HEK293 (cell line): Measurements from ENCODE around the gene LRRC27.

Experiments
- CTCF ChIA-PET: fragments of 350-600 bp; formaldehyde crosslinking; extraction: SDS; loops from one replicate; lab custom pipeline; 2021; ENCODE audit warnings: antibody characterized with exemption; lab: Yijun Ruan, JAX
- POLR2A ChIA-PET: fragments of 300-600 bp; formaldehyde crosslinking; extraction: SDS; loops from one replicate; lab custom pipeline; 2020; ENCODE audit warnings: antibody characterized with exemption, inconsistent platforms; lab: Yijun Ruan, JAX
- H3K27ac ChIP-seq: fragments of 200-500 bp; sonication (Bioruptor generic); 2 replicates; pipeline ENCODE4 v1.5.1; 2014; ENCODE audit warnings: low read depth, low read length, control low read depth, inconsistent platforms; ENCODE audit errors: extremely low read depth
- H3K36me3 ChIP-seq, 2 experiments: fragments of 200-500 bp in 1 of 2; sonication (Bioruptor generic) in 1 of 2; 1 replicate in 1 of 2; 2 replicates in 1 of 2; pipeline ENCODE4 v1.5.1; 2014 to 2017; ENCODE audit warnings: inconsistent platforms in 2 of 2, low read length in 2 of 2; ENCODE audit not compliant: control insufficient read depth in 2 of 2, insufficient read depth in 1 of 2
- H3K4me1 ChIP-seq: fragments of 200-500 bp; sonication (Bioruptor generic); 2 replicates; pipeline ENCODE4 v1.5.1; 2014; ENCODE audit warnings: mild to moderate bottlenecking, low read length, inconsistent platforms; ENCODE audit not compliant: control insufficient read depth, insufficient read depth
- H3K4me3 ChIP-seq: 2 replicates; pipeline ENCODE4 v1.5.1; 2011; ENCODE audit warnings: low read depth, mild to moderate bottlenecking, control low read depth, low read length, moderate library complexity
- H3K9me3 ChIP-seq: fragments of 200-500 bp; sonication (Bioruptor generic); 2 replicates; pipeline ENCODE4 v1.5.1; 2014; ENCODE audit warnings: low read depth, low read length, inconsistent platforms; ENCODE audit not compliant: control insufficient read depth, insufficient read depth
- GFI1B ChIP-seq: fragments of 450-650 bp; formaldehyde crosslinking; IDR thresholded peaks from 2 replicates; pipeline ENCODE4 v1.5.1; 2016; ENCODE audit warnings: missing biosample characterization, missing genetic modification characterization
- GLIS2 ChIP-seq: fragments of 450-650 bp; formaldehyde crosslinking; IDR thresholded peaks from 2 replicates; pipeline ENCODE4 v1.5.1; 2016; ENCODE audit warnings: missing biosample characterization, missing genetic modification characterization
- HOXD13 ChIP-seq: sonication (generic); formaldehyde crosslinking; IDR thresholded peaks from 2 replicates; pipeline ENCODE4 v1.8.0; 2022; ENCODE audit warnings: missing genetic modification reagents, borderline replicate concordance
- KLF1 ChIP-seq: fragments of 450-650 bp; formaldehyde crosslinking; IDR thresholded peaks from 2 replicates; pipeline ENCODE4 v1.5.1; 2016; ENCODE audit warnings: missing biosample characterization, missing genetic modification characterization
- KLF17 ChIP-seq: fragments of 450-650 bp; formaldehyde crosslinking; IDR thresholded peaks from 2 replicates; pipeline ENCODE4 v1.5.1; 2016; ENCODE audit warnings: missing biosample characterization, missing genetic modification characterization
- KLF9 ChIP-seq: fragments of 450-650 bp; formaldehyde crosslinking; IDR thresholded peaks from 2 replicates; pipeline ENCODE4 v1.5.1; 2016; ENCODE audit warnings: missing biosample characterization, missing genetic modification characterization, low read depth
- OSR2 ChIP-seq: fragments of 450-650 bp; formaldehyde crosslinking; IDR thresholded peaks from 2 replicates; pipeline ENCODE4 v1.5.1; 2016; ENCODE audit warnings: missing biosample characterization, missing genetic modification characterization
- SETDB1 ChIP-seq: IDR thresholded peaks from one replicate; pipeline ENCODE4 v1.6.1; 2017; ENCODE audit warnings: mild to moderate bottlenecking, low read length, moderate library complexity, mixed read lengths; ENCODE audit not compliant: insufficient read length
- ZIC2 ChIP-seq: fragments of 450-650 bp; formaldehyde crosslinking; IDR thresholded peaks from 2 replicates; pipeline ENCODE4 v1.5.1; 2016; ENCODE audit warnings: missing biosample characterization, missing genetic modification characterization
- ZNF148 ChIP-seq: fragments of 450-650 bp; formaldehyde crosslinking; IDR thresholded peaks from 2 replicates; pipeline ENCODE4 v1.5.0; 2017; ENCODE audit warnings: missing biosample characterization, missing genetic modification characterization, borderline replicate concordance
- ZNF23 ChIP-seq: fragments of 450-650 bp; formaldehyde crosslinking; IDR thresholded peaks from 2 replicates; pipeline ENCODE4 v1.5.1; 2016; ENCODE audit warnings: missing biosample characterization, missing genetic modification characterization, borderline replicate concordance
- ZNF449 ChIP-seq: fragments of 450-650 bp; formaldehyde crosslinking; IDR thresholded peaks from 2 replicates; pipeline ENCODE4 v1.5.1; 2017; ENCODE audit warnings: missing biosample characterization, mild to moderate bottlenecking, missing genetic modification characterization, moderate library complexity
- ZNF518A ChIP-seq: fragments of 450-650 bp; formaldehyde crosslinking; conservative IDR thresholded peaks from 2 replicates; pipeline ENCODE4 v1.5.1; 2016; ENCODE audit warnings: low read depth, missing biosample characterization, missing genetic modification characterization
- ZNF529 ChIP-seq: fragments of 450-650 bp; formaldehyde crosslinking; IDR thresholded peaks from 2 replicates; pipeline ENCODE4 v1.5.1; 2017; ENCODE audit warnings: missing genetic modification characterization, missing biosample characterization; ENCODE audit not compliant: insufficient replicate concordance
- ZNF692 ChIP-seq: fragments of 450-650 bp; formaldehyde crosslinking; IDR thresholded peaks from 2 replicates; pipeline ENCODE4 v1.5.1; 2016; ENCODE audit warnings: missing biosample characterization, missing genetic modification characterization

LRRC27 gene

GRCh38 chr10:132401401-132402118 is 69.6 kb downstream of the LRRC27 start:
- H3K27ac ChIP-seq = no peak overlapping the region
- TF ChIP-seq SETDB1 (no peak), KLF9 (tag by site-specific recombination) (no peak), GLIS2 (peak; percentile 23; the same call in 1 of the 2 replicates), ZIC2 (tag by site-specific recombination) (no peak), OSR2 (no peak), ZNF518A (no peak), GFI1B (tag by site-specific recombination) (no peak), ZNF529 (tag by site-specific recombination) (no peak), HOXD13 (CRISPR knock-in tag) (no peak), ZNF23 (no peak), KLF17 (tag by site-specific recombination) (no peak), KLF1 (0 out of 2 replicates have a peak, but pooled peaks have one; percentile 22), ZNF449 (tag by site-specific recombination) (no peak), ZNF692 (no peak), ZNF148 (tag by site-specific recombination) (no peak)
- POLR2A ChIA-PET = no interaction called here
- no peaks in the 10 kb centered on the region; the same call in 1 of the 2 replicates for H3K4me1 ChIP-seq
- H3K9me3 ChIP-seq = no peaks in the 10 kb centered on the region
- CTCF ChIA-PET = no interaction called here
- H3K4me3 ChIP-seq = no peak overlapping the region
- peaks cover 0 to 15% of the 10 kb centered on the region in 2 experiments; a peak in 1 of 3 replicates for H3K36me3 ChIP-seq
